HPDE6-E6E7 (cell line): Measurements from ENCODE around the gene DGUOK.
"Not testable (repeated sequence)": the region's sequence is repeated elsewhere in the genome, so short reads cannot be mapped to it uniquely, and the experiment has no call there.

Experiments used
- DNase-seq: peaks from one replicate; pipeline ENCODE4 v3.0.0; 2011; ENCODE audit warnings: missing footprints; ENCODE audit errors: extremely low spot score

DGUOK gene

DNA sequence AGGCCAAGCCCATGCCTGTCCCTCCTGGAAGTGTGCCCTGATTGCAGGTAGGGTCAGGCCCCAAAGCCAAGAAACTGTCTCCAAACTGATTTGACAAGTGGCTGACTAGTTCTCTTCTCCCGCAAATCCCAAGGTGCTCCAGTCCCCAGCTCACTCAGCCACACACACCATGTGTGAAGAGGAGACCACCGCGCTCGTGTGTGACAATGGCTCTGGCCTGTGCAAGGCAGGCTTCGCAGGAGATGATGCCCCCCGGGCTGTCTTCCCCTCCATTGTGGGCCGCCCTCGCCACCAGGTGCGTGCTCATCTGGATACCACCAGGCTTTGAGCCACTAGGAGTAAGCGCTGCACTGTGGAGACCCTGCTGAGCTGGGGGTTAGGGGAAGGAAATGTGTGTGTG, 25.5 kb upstream of the DGUOK start:
- no peak for DNase-seq

DNA sequence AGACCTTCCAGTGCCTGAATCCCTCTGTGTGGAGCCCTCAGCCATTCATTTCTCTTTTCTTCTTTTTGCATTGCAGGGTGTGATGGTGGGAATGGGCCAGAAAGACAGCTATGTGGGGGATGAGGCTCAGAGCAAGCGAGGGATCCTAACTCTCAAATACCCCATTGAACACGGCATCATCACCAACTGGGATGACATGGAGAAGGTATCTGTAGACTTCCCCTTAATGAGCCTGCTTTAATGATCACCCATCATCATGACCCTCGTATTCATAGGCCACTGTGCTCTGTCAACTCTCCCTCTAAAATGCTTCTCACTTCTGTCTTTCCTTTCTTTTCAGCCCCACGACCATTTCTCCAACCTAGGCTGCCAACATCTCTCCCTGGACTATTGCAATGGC, 24.4 kb upstream of the DGUOK start:
- DNase-seq: no peak

DNA sequence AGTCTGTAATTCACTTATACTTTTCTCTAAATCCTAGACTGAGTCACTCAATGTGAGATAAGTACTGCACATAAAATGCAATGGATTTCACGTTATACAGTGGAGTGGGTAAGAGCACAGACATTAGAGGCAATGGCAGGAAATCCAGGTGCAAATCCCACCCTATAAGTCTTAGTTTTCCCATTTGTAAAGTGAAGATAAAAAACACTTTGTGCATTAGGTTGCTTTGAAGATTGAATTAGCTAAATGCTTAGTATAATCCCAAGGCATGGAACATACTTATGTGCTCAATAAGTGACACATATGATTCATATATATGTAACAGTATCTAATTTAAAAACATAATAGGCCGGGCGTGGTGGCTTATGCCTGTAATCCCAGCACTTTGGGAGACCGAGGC, 23.4 kb upstream of the DGUOK start:
- DNase-seq: no peak

DNA sequence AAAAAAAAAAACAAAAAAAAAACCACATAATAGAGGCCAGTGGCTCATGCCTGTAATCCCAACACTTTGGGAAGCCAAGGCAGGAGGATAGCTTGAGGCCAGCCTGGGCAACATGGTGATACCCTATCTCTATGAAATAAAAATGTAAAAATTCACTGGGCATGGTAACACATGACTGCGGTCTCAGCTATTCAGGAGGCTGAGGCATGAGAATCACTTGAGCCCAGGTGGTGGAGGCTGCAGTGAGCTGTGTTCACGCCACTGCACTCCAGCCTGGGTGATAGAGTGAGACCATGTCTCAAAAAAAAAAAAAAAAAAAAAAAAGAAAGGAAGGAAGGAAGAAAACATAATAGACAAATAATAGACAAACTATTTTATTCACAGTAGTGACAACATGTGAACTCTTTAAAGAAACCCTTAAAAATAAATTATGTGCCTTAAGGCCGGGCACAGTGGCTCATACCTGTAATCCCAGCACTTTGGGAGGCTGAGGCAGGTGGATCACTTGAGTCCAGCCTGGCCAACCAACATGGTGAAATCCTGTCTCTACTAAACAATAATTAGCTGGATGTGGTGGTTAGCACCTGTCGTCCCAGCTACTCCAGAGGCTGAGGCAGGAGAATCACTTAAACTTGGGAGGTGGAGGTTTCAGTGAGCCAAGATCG, 22.6 kb upstream of the DGUOK start:
- not testable (repeated sequence) for DNase-seq

DNA sequence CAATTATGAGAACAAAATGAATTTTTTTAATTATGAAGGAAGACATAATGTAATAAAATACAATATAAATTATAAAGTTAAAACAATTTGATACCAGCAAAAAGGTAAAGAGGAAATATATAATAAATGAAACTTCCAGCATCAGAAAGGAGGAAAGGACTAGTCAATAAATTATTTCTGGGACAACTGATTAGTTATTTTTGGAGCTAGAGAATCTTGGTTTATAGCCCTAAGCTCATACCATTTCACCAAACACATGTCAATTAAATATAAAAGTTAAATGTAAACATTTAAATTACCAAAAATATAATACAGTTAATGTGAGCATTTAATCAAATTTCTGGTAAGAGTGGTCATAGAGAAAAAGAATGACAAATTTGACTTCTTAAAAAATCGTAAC, 21.7 kb upstream of the DGUOK start:
- no peak for DNase-seq

DNA sequence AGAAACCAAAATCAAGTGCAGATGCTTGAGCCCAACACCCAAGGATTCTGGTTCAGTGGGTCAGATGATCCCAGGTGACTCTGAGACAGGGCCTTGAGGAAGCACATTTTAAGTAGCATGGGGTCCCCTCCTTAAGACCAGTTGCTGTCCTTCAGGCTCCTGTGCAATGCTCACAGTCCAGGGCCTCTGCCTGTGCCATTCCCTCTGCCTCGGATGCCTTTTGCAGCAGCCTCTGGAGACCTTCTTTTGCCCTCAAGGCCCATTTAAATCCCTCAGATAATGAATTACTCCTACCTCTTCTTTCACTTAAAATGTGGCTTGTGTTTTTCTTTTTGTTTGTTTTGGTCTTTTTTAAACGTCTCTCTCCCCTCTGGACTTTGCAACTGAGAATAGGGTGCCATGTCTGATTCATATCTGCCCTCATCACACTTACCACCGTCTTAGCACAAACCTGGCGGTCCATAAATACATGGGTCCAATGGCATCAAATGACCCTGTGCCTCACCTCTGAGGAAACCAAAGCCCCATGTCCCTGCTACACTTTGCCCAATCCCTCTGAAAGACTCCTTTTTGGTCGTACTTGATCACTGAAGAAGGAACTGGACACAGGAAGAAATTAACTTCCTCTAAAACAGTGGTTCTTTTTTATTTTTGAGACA, 19.7 kb upstream of the DGUOK start:
- DNase-seq: no peak

DNA sequence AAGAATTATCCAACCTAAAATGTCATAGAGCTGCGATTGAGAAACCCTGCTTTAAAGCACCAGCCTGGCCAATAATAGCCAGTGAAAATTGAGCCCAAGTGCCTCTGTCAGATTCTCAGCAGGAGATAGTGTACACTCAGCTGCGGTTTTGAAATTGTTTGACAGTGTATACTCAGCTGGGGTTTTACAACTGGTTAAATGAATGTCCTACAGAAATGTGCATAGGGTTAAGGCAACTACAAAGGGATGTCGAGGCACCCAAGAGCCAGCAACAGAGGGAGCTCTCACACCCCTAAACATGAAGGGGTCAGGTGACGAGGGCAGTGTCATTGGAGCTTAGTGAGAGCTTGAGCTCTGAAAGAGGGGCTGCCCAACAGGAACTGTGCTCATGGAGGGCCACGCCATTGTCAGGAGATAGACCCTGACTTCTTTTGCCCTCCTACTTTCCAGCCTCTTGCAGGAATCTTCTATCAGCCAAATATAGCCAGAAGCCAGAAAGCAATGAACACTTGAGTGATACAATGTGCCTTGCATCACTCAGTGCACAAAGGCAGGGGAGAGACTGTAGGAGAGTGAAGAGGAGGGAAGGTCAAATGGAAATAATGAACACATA, 18.7 kb upstream of the DGUOK start:
- peak; percentile 19 for DNase-seq

DNA sequence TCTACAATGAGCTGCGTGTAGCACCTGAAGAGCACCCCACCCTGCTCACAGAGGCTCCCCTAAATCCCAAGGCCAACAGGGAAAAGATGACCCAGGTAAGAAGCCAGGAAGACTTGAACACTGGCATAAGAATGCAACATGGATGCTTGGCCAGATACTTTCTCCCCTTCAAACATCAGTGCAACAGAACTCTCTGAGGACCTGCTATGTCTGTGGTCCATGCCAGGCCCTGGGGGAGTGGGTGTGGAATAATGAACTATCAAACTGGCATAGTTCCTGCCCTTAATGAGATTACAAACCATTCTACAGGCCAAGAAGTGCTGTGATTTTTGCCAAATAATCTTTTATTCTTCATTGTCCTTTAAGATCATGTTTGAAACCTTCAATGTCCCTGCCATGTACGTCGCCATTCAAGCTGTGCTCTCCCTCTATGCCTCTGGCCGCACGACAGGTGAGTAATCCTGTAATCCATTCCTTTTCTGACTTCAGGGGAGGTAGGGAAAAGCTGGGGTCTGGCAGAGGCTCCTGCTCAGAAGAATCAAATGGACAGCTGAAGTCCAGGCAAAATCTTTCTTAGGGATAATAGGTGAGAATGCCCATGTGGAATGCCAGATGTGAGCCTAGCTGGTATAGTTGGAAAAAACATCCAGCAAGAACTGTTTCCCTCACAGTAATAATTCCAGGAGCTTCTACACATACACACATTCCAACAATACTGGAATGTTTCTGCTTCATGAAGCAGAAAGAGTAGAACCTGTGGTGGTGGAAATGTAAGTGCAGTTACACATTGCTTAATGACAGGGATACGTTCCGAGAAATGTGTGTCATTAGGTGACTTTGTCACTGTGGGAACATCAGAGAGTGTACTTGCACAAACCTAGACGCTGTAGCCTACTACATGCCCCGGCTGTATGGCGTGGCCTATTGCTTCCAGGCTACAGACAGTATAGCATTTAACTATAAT, 17.7 kb upstream of the DGUOK start:
- DNase-seq: no peak

DNA sequence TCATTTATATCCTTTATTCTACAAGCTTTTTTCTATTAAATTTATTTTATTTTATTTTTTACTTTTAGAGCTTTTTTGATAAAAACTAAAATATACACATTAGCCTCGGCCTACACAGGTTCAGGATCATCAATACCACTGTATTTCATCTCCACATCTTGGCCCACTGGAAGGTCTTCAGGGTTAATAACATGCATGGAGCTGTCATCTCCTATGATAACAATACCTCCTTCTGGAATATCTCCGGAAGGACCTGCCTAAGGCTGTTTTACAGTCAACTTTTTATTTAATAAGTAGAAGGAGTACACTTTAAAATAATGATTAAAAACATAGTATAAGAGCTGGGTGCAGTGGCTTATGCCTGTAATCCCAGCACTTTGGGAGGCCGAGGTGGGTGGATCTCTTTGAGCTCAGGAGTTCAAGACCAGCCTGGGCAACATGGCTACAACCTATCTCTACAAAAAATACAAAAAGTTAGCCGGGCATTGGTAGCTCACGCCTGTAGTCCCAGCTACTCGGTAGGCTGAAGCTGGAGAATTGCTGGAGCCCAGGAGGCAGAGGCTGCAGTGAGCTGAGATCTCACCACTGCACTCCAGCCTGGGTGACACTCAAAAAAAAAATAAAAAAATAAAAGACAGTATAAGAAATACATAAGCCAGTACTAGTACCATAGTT, 15.7 kb upstream of the DGUOK start:
- DNase-seq: no peak

DNA sequence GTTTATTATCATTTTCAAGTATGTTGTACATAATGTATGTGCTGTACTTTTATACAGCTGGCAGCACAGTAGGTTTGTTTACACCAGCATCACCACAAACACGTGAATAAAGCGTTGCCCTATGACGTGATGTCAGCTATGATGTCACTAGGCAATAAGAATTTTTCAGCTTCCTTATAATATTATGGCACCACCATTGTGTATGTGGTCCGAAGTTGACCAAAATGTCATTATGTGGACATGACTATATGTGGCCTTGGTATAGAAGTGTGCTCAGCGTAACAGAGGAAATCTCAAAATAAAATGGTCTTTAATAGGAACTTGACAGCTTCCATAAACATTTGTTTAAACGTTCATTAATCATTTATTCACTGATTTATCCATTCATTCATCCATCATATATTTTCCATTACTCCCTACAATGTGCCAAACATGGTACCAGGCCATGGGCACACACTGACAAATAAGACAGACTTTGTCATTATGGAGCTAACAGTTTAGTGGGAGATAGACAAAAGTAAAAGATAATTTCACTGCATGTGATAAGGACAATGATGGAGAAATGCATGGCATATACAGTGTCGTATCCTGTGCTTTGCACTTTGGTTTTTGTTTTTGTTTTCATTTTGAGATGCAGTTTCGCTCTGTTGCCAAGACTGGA, 15.0 kb upstream of the DGUOK start:
- no peak for DNase-seq

DNA sequence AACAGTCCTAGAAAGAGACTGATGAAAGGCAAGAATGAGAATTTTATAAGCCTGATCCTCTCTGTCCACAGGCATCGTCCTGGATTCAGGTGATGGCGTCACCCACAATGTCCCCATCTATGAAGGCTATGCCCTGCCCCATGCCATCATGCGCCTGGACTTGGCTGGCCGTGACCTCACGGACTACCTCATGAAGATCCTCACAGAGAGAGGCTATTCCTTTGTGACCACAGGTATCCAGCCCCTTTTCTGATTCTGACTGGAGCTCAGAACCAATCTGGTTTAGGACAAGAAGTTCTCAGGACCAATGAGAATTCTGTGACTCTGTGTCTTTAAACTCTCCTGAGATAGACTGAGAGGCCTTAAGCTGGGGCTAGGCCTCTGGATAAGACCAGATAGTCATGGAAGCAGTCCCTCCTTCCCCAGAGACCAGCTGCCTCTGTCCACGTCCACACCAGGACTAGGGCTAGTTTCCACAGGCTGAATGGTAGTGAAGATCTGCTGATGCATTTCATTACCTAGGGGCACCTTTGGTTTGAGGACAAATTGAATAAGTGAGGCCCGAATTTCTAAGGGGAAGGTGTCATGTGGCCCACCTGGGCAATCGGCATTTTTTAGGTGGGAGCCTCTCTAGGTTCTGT, 13.1 kb upstream of the DGUOK start:
- no peak for DNase-seq

DNA sequence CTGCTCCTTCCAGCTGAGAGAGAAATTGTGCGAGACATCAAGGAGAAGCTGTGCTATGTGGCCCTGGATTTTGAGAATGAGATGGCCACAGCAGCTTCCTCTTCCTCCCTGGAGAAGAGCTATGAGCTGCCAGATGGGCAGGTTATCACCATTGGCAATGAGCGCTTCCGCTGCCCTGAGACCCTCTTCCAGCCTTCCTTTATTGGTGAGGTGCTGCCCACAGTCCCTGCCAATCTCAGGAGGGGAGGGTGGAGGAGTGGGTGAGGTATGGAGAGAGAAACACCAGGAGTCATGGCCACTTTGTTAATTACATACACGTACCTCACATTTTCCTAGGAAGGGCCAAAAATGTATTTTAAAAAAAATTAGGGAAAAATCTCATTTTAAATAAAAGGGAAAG, 12.0 kb upstream of the DGUOK start:
- no peak for DNase-seq

DNA sequence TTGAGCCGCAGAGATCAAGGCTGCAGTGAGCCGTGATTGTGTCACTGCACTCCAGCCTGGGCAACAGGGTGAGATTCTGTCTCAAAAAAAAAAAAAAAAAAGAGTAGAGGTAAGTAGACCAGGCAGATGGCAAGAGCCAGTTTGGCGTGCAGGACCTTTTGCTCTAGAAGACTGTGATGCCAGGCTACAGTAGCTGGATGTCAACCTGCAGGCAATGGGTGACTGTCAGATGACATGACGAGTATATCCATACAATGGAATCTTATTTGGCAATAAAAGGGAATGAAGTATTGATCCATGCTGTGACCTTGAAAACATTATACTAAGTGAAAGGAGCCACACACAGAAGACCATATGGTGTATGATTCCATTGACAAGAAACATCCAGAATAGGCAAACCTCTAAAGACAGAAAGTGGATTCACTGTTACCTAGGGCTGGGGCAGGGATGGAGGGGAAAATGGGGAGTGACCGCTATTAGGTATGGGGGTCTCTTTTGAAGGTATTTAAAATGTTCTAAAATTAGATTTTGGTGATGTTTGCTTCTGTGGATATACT, 11.2 kb upstream of the DGUOK start:
- no peak for DNase-seq

DNA sequence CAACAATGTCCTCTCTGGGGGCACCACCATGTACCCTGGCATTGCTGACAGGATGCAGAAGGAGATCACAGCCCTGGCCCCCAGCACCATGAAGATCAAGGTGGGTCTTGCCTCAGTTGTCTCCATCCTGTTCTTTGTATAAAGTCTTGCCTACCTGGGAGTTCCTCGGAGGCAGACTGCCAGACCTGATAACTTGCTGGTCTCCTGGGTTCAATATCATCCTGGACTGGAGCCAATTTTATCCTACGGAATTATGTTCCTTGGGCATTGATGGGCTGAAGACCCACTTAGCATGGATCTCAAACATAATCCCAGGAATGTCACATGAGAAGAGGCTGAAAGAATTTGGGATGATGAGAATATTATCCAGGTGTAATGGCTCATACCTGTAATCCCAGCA, 10.0 kb upstream of the DGUOK start:
- no peak for DNase-seq

DNA sequence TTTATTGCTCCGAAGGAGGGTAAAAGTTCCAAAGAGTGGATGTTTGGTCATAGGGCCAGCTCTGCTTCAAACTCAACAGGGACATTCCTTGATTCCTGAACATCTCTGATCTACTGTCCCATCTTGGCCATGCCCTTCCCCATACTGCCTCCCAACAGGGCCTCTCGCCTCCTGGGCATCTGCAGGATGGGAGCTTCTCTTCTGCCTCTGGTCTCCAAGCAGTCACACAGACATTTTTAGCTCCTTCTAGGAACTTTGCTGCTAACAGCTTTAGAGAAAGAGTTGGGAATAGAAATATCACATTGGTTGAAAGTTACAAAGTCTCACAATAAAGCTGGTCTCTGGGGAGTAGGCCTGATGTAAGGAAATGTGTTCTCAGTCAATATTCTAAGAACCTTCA, 9.4 kb upstream of the DGUOK start:
- DNase-seq: no peak

DNA sequence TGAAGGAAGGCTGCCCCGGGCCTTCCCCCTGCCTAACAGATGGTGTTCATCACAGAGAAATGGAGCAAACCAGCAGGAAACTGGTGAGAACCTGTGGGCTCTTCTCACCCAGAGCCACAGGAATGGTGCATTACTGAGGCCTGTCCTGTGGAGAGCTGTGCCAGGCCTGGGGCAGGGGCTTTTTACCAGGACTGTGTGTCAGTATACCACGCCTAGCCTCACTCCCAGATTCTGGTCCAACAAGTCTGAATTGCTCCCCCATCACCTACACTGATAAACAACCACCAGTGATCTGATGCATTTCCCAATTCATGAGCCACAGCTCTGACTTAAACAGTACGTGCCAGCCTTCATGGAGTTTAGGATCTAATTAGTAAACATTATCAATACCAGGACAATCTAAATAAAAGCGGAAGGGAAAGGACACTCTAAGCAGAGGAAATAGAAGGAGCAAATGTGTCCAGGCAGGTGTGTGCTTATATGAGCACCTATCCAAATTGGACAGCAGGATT, 8.9 kb upstream of the DGUOK start:
- DNase-seq: no peak

DNA sequence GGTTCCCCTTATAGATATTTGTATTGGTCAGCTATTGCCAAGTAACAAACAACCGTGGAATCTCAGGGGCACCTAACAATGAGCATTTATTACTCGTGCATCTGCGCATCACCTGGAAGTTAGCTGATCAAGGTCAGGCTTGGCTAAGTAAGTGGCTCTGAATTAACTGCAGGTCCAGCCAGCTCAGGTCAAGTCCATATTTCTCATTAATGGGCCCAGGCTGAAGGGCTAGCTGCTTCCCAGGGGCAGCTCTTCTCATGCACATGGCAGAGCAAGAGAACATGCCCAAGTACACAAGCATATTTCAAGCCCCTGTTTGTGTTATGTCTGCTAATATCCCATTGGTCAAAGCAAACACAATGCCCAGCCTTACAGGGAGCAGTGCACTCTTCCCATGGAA, 7.8 kb upstream of the DGUOK start:
- DNase-seq: no peak

DNA sequence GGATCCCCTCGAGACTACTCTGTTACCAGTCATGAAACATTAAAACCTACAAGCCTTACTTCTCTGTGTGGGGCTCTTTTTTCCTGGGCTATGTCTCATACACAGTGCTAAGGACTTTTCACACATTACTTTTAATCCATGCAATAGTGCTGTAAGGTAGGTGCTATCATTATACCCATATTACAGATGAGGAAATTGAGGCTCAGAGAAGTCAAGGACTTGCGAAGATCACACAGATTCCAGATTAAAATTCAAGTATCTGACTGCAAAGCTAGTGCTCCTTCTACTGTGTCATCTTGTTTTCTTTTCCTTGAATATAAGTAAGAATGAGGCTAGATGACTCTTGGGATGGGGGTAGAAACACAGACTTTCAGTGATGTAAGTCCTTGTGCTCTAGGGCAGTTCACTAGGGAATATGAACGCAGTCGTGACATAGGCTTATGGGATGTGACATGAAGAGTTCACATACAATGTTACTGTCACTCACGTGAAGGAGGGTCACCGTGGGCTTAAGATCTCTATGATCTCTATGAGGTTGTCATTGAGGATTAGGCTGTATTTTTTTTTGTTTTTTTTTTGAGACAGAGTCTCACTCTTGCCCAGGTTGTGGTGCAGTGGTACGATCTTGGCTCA, 7.0 kb upstream of the DGUOK start:
- DNase-seq: no peak
